Osteocyte (in vitro differentiated cells): ENCODE data around the gene GUCA2A. TPM values are rescaled to one million over a fixed set of nuclear protein-coding genes. Genes with fewer than 3 reads are reported as not detected.

Source experiments
- DNase-seq: peaks from one replicate; pipeline ENCODE4 v3.0.0; 2021; ENCODE audit warnings: mixed read lengths; ENCODE audit not compliant: unreplicated experiment; ENCODE audit errors: extremely low spot score
- H3K27ac Mint-ChIP-seq: one replicate; pipeline ENCODE4 v1.8.0; 2021; ENCODE audit warnings: mild to moderate bottlenecking, mixed read lengths; ENCODE audit not compliant: unreplicated experiment
- H3K27me3 Mint-ChIP-seq: one replicate; pipeline ENCODE4 v1.8.0; 2021; ENCODE audit warnings: mixed read lengths; ENCODE audit not compliant: unreplicated experiment
- H3K36me3 Mint-ChIP-seq: one replicate; pipeline ENCODE4 v1.8.0; 2021; ENCODE audit warnings: mixed read lengths; ENCODE audit not compliant: unreplicated experiment
- H3K4me1 Mint-ChIP-seq: one replicate; pipeline ENCODE4 v1.8.0; 2021; ENCODE audit warnings: mixed read lengths; ENCODE audit not compliant: unreplicated experiment
- H3K4me3 Mint-ChIP-seq: one replicate; pipeline ENCODE4 v1.8.0; 2021; ENCODE audit warnings: mild to moderate bottlenecking, moderate library complexity, mixed read lengths; ENCODE audit not compliant: unreplicated experiment
- H3K9me3 Mint-ChIP-seq: one replicate; pipeline ENCODE4 v1.8.0; 2021; ENCODE audit warnings: mixed read lengths; ENCODE audit not compliant: unreplicated experiment
- total RNA-seq: library from RNA; stranded (reverse); gene quantifications from 2 replicates; pipeline ENCODE4 v1.2.1, GENCODE V29; 2021
- TF ChIP-seq, protein P1 (sequence below): fragments of 200-600 bp; sonication (generic); IDR thresholded peaks from 2 replicates; pipeline ENCODE4 v1.5.0; 2021; ENCODE audit warnings: antibody characterized with exemption, mild to moderate bottlenecking, moderate library complexity

The GUCA2A gene
- total RNA-seq, 1 donor from 2014 or later, result not detected

DNA sequence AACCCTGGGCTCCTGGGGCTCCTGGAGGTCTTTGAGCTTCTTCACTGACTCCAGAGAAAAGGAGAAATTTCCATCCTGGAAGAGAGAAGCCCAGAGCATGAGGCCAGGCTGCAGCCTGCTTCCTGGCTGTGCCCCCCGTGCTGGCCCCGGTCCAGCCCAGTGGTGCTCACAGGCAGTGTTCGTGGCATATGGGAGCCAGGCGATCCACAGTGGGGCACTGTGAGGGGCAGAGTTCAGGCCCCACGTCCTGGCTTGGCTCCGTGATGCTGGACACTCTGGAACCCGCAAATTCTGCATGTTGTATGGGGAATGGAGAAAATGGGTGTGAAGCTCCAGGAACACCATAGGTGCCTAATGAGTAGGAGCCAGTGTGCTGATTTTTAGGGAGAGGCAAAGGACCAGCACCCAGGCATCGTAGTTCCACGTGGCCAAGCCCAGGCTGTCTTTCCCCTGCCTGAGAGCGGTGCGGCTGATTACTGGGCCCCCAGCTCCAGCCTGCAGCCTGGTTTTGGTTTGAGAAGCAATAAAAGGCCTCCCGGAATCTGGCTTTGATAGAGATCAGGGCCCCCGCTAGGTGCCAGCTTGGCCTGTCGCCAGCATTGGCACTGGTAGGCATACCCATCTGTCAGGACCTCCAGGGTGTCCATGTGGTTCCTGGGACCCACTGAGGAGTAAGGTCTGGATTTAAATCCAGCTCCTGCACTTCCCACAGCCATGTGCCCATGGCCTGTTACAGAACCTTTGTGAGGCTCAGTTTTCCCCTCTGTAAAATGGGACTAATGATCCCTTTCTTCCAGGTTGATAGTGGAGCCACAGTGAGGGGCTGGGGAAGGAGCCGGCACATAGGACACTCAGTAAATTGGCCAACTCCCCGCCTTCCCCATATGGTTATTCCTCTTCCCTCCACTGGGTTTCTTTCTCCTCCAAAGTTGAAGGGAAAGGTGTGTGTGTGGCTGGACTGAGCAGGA lies 725 bp downstream of the GUCA2A start:
- DNase-seq, result no peak
- Mint-ChIP-seq H3K27me3 (peaks cover 20% of the 10 kb centered on the region), H3K9me3 (peaks cover 9% of the 10 kb centered on the region), H3K27ac (no peak overlapping the region), H3K4me1 (peaks cover 15% of the 10 kb centered on the region), H3K36me3 (no peaks in the 10 kb centered on the region), H3K4me3 (no peak overlapping the region)
- TF ChIP-seq, protein P1, sequence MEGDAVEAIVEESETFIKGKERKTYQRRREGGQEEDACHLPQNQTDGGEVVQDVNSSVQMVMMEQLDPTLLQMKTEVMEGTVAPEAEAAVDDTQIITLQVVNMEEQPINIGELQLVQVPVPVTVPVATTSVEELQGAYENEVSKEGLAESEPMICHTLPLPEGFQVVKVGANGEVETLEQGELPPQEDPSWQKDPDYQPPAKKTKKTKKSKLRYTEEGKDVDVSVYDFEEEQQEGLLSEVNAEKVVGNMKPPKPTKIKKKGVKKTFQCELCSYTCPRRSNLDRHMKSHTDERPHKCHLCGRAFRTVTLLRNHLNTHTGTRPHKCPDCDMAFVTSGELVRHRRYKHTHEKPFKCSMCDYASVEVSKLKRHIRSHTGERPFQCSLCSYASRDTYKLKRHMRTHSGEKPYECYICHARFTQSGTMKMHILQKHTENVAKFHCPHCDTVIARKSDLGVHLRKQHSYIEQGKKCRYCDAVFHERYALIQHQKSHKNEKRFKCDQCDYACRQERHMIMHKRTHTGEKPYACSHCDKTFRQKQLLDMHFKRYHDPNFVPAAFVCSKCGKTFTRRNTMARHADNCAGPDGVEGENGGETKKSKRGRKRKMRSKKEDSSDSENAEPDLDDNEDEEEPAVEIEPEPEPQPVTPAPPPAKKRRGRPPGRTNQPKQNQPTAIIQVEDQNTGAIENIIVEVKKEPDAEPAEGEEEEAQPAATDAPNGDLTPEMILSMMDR, result no peak

DNA sequence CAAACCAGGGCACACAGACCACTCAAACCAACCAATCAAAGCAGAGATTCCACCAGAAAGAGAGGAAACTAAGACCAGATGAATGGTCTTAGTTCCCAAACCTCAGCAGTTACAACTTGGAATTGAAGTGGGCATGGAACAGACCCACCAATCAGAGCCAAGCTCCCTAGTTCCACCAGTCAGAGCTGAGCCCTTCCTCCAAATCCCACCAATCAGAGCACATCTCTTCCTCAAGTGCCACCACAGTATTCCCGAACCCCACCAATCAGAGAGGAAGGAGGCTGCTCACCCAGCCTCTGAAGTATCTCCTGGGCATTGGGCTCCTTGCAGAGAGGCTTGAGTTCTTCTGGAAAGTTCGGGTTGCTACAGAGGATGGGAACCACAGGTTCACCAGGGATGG lies 1.4 kb downstream of the GUCA2A start:
- no peak overlapping the region for H3K4me3 Mint-ChIP-seq
- no peak overlapping the region for H3K27ac Mint-ChIP-seq
- peaks cover 9% of the 10 kb centered on the region for H3K9me3 Mint-ChIP-seq
- no peaks in the 10 kb centered on the region for H3K36me3 Mint-ChIP-seq
- TF ChIP-seq, protein P1, result no peak
- peaks cover 15% of the 10 kb centered on the region for H3K4me1 Mint-ChIP-seq
- no peak for DNase-seq
- H3K27me3 Mint-ChIP-seq, result peaks cover 20% of the 10 kb centered on the region

DNA sequence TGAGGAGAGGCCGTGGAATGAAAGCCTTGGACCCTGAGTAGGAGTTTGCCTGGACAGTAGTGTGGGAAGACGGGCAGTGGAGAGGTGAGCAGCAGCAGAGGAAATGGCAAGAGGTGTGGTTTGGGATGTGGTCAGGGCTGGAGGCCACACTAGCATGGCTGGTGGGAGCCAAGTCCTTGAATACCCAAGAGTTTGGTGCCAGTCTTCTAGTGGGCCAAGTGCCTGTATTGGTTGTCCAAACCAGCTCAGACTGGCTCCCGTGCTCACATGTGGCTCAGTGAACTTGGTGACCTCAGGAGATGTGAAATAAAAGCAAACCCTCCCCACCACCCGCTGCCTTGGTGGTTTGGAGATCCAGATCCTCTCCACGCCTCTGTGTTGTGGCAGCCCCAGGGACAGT lies 2.4 kb downstream of the GUCA2A start:
- no peak for DNase-seq
- Mint-ChIP-seq H3K4me1 (peaks cover 15% of the 10 kb centered on the region), H3K4me3 (no peak overlapping the region), H3K36me3 (no peaks in the 10 kb centered on the region), H3K27ac (no peak overlapping the region), H3K27me3 (peaks cover 20% of the 10 kb centered on the region), H3K9me3 (peaks cover 9% of the 10 kb centered on the region)
- TF ChIP-seq, protein P1, result no peak

DNA sequence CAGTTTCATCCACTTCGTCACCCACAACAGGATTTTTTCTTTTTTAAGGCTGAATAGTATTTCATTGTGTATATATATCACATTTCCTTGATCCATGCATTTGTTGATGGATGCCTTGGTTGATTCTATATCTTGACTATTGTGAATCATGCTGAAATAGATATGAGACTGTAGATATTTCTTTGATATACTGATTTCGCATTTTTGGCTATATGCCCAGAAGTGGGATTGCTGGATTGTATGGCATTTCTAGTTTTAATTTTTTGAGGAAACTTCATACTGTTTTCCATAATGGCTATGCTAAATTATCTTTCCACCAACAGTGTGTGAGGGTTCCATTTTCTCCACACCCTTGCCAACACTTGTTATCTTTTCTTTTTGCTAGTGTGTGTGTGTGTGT lies 6.4 kb downstream of the GUCA2A start:
- TF ChIP-seq, protein P1, result no peak
- Mint-ChIP-seq H3K4me1 (no peaks in the 10 kb centered on the region), H3K27me3 (peaks cover 20% of the 10 kb centered on the region), H3K4me3 (no peak overlapping the region), H3K27ac (no peak overlapping the region), H3K9me3 (peaks cover 9% of the 10 kb centered on the region), H3K36me3 (no peaks in the 10 kb centered on the region)
- no peak for DNase-seq

DNA sequence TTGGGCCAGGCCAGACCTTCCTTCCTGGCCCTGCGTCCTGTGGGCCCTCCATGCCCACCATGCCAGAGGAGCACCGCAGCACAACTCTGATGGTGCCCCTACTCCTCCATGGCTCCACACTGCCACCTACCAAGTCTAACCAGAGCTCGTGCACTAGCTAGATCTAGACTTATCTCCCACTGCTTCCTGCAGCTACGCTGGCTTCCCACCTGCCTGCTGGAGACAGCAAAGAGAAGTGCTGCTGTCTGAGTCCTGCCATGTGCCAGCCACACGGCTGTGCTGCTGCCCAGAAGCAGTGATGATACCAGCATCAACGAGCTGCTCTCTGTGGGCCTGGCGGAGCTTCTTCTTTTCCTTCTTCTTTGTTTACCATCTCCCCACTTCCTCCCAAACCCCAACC lies 6.9 kb downstream of the GUCA2A start:
- Mint-ChIP-seq H3K4me3 (no peak overlapping the region), H3K36me3 (no peaks in the 10 kb centered on the region), H3K9me3 (peaks cover 9% of the 10 kb centered on the region), H3K27me3 (peaks cover 20% of the 10 kb centered on the region), H3K27ac (no peak overlapping the region), H3K4me1 (no peaks in the 10 kb centered on the region)
- TF ChIP-seq, protein P1, result no peak
- DNase-seq, result no peak
